Measurements from ENCODE around the gene PCGF3. TPM values are rescaled to one million over a fixed set of nuclear protein-coding genes. Genes with fewer than 3 reads are reported as not detected.
A peak's percentile ranks its signal among the peaks of the same experiment; 100 is the strongest.

Gene PCGF3, protein sequence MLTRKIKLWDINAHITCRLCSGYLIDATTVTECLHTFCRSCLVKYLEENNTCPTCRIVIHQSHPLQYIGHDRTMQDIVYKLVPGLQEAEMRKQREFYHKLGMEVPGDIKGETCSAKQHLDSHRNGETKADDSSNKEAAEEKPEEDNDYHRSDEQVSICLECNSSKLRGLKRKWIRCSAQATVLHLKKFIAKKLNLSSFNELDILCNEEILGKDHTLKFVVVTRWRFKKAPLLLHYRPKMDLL
- total RNA-seq, result 24.3 TPM
- long read RNA-seq, full-length matches to known transcripts, result 81 of 95 reads
- long read RNA-seq, partial matches to known transcripts, result 6 of 95 reads
- long read RNA-seq, other reads (novel, unspliced or antisense), result 8 of 95 reads

DNA sequence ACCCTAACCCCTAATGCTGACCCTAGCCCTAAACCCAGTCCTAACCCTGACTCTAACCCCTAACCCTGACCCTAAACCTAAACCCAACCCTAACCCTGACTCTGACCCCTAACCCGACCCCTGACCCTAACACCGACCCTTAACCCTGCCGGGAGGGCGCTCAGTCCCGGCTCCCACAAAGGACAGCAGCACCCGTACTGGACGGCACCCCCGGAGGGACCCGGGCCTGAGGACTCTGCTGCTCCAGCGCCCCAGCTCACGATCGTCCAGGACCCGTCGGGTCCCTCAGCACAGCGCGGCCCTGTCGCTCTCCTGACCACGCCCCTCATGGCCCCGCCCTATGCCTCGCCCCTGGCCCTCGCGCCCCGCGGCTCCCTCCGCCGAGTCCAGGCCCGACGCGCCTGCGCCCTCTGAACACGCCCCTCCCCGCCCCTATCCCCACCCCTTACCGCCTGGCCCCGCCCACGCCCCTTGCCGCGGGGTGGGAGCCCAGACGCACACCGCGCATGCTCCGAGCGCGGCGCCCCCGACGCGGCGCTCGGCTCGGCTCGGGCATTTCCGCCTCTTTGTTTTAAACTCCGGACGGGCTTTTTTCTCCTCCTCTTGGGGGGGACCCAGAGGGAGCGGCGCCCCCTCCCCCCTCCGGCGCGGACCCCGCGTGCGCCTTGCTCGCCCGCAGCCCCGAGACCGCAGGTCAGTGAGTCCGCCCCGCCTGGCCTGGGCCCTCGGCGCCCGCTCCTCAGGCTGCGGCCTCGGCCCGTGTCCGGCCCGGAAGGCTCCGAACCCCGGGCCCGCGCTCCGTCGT is at the start of gene PCGF3:
Gene PCGF3, plus strand, starts transcription at position 555 of the 805 bp plus-strand sequence. CDS start 27,849 bp downstream, outside the sequence.
- intact Hi-C loops (cut with DNase I), result loop anchor here (2.0 kb wide), 1 partner anchor 19 kb away; no protein-coding TSS in a partner anchor
- DNase-seq (ENCODE audit: low spot score), result peak; percentile 98

- no peak for DNase-seq (ENCODE audit: low spot score)
These were observed 48.9 kb upstream of the PCGF3 start for GRCh38 chr4:656436-657337.

DNA sequence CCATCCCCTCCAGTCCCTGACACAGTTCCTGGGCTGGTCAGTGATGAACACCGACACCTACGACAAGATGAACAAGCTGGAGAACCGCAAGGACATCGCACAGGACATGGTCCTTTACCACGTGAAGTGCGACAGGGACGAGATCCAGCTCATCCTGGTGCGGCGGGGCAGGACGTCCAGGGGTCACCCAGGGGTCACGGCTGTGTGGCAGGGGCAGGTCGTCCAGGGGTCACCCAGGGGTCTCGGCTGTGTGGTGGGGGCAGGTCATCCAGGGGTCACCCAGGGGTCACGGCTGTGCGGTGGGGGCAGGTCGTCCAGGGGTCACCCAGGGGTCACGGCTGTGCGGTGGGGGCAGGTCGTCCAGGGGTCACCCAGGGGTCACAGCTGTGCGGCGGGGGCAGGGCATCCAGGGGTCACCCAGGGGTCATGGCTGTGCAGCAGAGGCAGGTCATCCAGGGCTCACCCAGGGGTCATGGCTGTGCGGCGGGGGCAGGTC is 48.2 kb upstream of the PCGF3 start:
- no peak for DNase-seq (ENCODE audit: low spot score)
- intact Hi-C loops (cut with DNase I), result no loop called here

More at GRCh38 chr4:656436-657337, 48.9 kb upstream of the PCGF3 start:
- intact Hi-C loops (cut with DNase I), result no loop called here

- intact Hi-C loops (cut with DNase I), result no loop called here
These were observed 47.6 kb upstream of the PCGF3 start for GRCh38 chr4:657834-658667.

DNA sequence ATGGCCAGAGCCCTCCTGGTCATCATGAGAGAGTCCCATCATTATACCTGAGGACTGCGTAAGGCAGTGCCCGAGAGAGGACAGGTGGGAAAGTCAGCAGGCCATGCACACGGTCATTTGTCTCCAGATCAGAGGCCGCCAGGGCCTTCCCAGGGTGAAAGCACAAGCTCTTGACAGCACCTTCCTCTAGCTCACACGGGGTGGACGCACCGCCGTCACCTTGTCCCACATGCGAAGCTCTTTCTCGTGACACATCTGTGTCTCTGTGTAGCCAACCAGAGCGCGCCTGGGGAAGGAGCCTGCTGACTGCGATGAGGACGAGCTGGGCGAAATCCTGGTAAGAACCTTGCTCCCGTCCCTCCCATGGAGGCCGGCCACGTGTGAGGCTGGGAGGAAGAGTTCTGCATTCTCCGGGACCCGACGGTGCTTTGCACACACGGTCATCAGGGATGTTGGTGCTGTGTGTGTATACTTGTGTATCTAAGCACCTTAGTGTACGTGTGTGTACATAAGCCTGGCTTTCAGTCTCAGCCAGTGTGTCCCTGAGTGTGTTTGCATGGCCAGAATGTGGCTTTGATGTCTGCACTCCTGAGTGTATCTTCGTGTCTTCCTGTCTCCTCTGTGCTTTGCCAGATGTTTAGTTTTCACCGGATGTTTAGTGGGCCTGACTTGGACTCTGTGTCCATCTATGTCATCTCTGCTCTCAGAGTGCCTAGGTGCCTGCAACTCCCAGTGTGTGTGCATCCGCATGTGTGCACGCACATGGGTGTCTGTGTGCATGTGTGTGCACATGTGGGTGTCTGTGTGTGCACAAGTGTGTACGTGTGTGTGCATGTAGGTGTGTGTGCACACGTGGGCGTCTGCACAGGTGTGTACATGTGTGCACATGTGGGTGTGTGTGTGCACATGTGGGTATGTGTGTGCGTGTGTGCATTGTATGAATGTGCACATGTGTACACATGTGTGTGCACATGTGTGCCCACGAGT is 46.7 kb upstream of the PCGF3 start:
- DNase-seq (ENCODE audit: low spot score), result no peak
- intact Hi-C loops (cut with DNase I), result no loop called here

More at GRCh38 chr4:657834-658667, 47.6 kb upstream of the PCGF3 start:
- no peak for DNase-seq (ENCODE audit: low spot score)

- no peak for DNase-seq (ENCODE audit: low spot score)
These were observed 45.8 kb upstream of the PCGF3 start for GRCh38 chr4:659851-660250.

DNA sequence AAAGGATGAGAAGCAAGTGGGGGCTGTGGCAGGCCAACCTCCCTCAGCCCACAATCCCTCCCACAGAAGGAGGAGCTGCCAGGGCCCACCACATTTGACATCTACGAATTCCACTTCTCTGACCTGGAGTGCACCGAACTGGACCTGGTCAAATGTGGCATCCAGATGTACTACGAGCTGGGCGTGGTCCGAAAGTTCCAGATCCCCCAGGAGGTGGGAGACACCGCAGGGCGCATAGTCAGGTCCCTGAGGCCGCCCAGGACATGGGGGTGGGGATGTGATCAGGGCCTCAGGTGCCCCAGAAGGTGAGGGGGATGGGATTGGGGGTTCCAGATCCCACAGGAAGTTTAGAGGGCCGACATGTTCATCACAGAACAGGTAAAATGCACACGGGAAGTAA is 45.2 kb upstream of the PCGF3 start:
- intact Hi-C loops (cut with DNase I), result no loop called here
- DNase-seq (ENCODE audit: low spot score), result no peak

More at GRCh38 chr4:659851-660250, 45.8 kb upstream of the PCGF3 start:
- intact Hi-C loops (cut with DNase I), result no loop called here

DNA sequence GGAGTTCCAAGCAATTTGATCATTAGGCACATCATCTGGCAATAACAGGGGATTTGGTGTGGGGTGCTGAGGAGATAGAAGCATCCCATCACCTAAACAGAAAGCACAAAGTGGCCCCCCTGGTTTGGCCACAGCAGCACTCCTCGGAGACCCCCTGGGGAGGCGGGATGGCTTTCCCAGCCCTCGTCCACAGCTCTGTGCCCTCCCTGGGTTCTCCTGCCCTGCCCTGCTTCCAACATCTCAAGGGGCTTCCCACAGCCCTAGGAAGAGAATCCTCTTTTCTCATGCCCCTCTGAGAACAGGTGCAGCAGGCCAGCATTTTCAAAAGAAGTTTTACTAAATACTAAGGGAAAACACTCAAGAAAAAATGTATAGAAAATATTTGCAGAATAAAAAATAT is 44.4 kb upstream of the PCGF3 start:
- no peak for DNase-seq (ENCODE audit: low spot score)
- intact Hi-C loops (cut with DNase I), result no loop called here

DNA sequence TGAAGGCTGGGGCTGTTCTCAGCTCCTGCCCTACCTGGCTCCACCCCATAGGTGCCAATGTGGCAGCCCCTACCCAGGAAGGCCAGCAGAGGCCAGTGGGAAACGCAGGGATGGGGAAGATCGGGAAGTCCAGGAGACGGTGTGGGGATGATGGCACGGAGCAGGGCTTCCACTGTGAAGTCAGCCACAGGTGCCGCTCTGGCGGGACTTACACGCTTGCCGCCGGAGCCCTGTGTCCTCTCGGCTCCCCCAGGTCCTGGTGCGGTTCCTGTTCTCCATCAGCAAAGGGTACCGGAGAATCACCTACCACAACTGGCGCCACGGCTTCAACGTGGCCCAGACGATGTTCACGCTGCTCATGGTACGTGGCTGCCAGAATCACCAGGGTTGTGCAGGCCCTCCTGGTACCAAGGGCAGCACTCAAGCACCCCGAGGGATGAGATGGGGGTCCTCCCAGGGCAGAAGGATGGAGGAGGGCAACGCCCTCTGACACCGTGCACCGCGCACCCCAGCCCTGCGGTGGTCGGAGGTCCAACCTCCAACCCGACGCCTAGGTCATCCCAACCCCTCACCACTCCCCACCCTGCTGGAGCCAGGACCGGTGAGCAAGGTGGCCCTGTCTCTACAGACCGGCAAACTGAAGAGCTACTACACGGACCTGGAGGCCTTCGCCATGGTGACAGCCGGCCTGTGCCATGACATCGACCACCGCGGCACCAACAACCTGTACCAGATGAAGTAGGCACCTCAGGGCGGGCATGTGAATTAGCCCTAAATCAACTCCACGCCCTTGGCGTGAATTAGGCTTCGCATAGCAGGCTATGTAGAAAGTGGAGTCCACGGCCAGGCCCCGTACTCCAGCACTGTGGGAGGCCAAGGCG is 43.5 kb upstream of the PCGF3 start:
- DNase-seq (ENCODE audit: low spot score), result no peak
- intact Hi-C loops (cut with DNase I), result no loop called here

DNA sequence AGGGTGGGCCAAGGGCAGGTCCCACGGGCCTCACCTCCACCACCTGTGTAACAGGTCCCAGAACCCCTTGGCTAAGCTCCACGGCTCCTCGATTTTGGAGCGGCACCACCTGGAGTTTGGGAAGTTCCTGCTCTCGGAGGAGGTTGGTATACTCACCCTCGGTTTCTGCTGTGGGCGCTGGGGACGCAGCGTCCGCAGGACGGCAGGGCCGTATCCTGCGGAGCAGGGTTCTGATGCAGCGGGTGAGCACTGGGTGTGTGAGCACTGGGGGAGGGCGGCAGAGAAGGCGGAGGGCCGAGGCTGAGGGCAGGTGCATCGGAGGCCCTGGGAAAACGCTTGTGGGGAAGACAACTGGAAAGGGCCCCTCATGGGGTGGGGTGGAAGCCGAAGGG is 42.6 kb upstream of the PCGF3 start:
- no peak for DNase-seq (ENCODE audit: low spot score)
- intact Hi-C loops (cut with DNase I), result no loop called here

DNA sequence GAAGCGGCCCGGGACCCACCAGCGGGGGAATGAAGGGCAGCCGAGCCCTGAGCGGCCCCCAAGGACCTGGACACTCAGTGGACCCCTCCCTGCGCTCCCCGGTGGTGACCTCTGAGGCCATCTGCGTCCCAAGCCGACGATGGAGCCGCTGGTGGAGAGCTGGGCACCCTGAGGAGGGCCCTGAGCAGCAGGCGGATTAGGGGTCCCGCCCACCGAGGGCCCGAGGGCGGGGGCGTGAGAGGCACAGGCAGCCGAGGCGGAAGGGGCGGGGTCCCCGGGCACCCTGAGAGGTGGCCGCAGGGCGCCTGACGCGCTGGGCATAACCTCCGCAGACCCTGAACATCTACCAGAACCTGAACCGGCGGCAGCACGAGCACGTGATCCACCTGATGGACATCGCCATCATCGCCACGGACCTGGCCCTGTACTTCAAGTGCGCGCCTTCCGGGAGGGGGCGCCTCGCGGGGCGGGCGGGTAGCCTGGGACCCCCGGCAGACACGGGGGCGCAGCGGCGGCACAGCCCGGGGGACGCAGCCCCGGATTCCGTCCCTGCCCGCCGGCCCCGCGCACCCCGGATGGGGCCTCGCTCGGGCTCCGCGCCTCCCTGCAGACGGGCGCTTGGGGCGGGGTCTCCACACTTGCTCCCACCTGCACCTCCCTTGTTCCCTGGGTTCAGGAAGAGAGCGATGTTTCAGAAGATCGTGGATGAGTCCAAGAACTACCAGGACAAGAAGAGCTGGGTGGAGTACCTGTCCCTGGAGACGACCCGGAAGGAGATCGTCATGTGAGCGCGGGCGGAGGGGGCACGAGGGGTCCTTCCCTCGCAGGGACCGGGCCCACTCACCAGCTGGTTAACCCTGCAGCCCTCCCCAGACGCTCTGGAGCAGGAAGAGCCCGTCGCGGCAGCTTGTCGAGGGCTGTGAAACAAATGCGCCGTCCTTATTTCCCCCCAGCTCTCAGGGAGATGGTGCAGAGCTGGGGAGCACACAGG is 41.9 kb upstream of the PCGF3 start:
- no peak for DNase-seq (ENCODE audit: low spot score)
- intact Hi-C loops (cut with DNase I), result no loop called here

- intact Hi-C loops (cut with DNase I), result no loop called here
- no peak for DNase-seq (ENCODE audit: low spot score)
These were observed 40.9 kb upstream of the PCGF3 start for GRCh38 chr4:664713-665231.

DNA sequence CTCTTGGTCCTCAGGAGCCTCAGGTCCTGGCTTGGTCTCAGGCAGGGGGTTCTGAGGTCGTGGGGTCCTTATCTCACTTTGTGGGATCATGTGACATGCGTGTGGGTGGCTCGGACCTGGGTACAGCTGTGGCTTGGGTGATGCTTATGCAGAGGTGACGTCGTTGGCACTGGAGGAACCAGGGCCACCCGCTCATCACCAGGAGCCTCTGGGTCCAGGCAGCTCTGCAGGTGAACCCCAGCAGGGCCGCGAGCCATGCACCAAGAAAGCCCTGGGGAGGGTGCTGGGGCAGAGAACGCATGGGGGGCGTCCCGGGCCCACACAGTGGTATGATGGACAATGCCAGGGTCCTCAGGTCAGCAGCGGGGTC is 40.3 kb upstream of the PCGF3 start:
- intact Hi-C loops (cut with DNase I), result no loop called here
- DNase-seq (ENCODE audit: low spot score), result no peak

- intact Hi-C loops (cut with DNase I), result no loop called here
- no peak for DNase-seq (ENCODE audit: low spot score)
These were observed 39.7 kb upstream of the PCGF3 start for GRCh38 chr4:665751-666435.

DNA sequence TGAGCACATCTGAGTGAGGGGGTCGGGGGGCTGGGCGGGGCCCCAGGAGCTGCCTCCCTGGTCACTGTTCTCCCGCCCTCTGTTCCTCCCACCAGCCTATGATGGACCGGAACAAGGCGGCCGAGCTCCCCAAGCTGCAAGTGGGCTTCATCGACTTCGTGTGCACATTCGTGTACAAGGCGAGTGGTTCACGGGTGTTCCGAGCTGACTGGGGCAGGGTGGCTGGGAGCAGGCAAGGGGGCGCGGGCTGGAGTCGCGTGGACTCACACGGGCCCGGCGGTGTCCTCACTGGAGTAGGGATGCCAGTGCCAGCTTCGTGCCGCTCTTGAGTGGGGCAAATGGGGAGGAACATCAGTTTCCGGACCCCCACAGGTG is 39.2 kb upstream of the PCGF3 start:
- intact Hi-C loops (cut with DNase I), result no loop called here

More for the DNA sequence above, 39.2 kb upstream of the PCGF3 start:
- no peak for DNase-seq (ENCODE audit: low spot score)

Measured in cardiac septum (tissue), 1 donor.